RWPE2 (cell line): ENCODE results near the gene ACTL6A.
"Not testable (repeated sequence)": the region's sequence is repeated elsewhere in the genome, so short reads cannot be mapped to it uniquely, and the experiment has no call there.

Experiments used
- ATAC-seq: fragments of 200-7000 bp; cut with Tn5 transposase; 3 replicates; pipeline ENCODE4 v1.9.1; 2021; ENCODE audit warnings: low read depth
- DNase-seq: peaks from one replicate; pipeline ENCODE4 v3.0.0-alpha.2; 2020; ENCODE audit warnings: low spot score
- H3K27ac ChIP-seq: fragments of 450-650 bp; 2 replicates; pipeline ENCODE4 v1.5.1; 2017; ENCODE audit warnings: mild to moderate bottlenecking; ENCODE audit not compliant: poor library complexity, severe bottlenecking
- H3K27me3 ChIP-seq: fragments of 250-450 bp; sonication (Bioruptor Pico); 2 replicates; pipeline ENCODE4 v1.5.1; 2021; ENCODE audit warnings: mild to moderate bottlenecking, moderate library complexity; ENCODE audit not compliant: insufficient read depth, poor library complexity, severe bottlenecking
- H3K36me3 ChIP-seq: fragments of 250-450 bp; sonication (Bioruptor Pico); 2 replicates; pipeline ENCODE4 v1.5.1; 2020; ENCODE audit warnings: low read depth, mild to moderate bottlenecking, moderate library complexity
- H3K4me1 ChIP-seq: fragments of 250-450 bp; sonication (Bioruptor Pico); 2 replicates; pipeline ENCODE4 v1.5.1; 2021; ENCODE audit warnings: mild to moderate bottlenecking, moderate library complexity; ENCODE audit not compliant: insufficient read depth, poor library complexity, severe bottlenecking
- H3K4me3 ChIP-seq: fragments of 250-450 bp; sonication (Bioruptor Pico); 2 replicates; pipeline ENCODE4 v1.5.1; 2021; ENCODE audit warnings: mild to moderate bottlenecking, moderate library complexity; ENCODE audit not compliant: severe bottlenecking
- H3K9me3 ChIP-seq: fragments of 250-450 bp; sonication (Bioruptor Pico); 2 replicates; pipeline ENCODE4 v1.5.1; 2021; ENCODE audit warnings: mild to moderate bottlenecking, moderate library complexity; ENCODE audit not compliant: severe bottlenecking
- TF ChIP-seq, protein P1 (sequence below): fragments of 450-650 bp; IDR thresholded peaks from one replicate; pipeline ENCODE4 v1.5.1; 2017; ENCODE audit warnings: mild to moderate bottlenecking, moderate library complexity; ENCODE audit not compliant: poor library complexity, severe bottlenecking

ACTL6A gene

DNA sequence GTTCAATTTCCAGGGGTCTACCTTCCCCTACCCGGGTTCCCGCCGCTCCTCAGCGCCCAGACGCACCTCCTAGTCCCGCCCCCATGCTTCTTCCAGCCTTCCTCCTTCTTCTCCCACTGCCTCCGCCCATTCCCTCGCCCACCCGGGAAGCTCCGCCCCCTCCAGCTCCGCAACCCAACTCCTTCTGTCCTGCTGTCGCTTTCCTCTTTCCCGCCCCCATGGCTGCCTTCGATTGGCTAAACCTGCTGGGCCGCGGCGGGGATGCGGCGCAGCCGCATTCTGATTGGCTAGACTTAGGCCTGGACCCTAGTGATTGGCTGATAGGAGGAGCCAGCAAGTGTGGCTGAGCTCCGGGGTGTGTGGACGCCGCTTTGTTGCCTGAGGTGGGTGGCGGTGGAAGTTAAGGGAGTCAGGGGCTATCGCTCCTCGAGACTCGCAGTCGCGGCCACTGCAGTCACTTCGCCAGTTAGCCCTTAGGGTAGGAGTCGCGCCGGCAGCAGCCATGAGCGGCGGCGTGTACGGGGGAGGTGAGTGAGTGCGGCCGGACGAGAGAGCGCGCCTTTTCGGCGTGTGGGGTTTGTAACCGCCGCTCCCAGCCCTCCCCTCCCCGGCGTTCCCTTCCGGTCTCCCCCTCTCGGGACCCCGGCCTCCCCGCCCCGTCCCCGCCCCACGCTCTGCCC, at the start of gene ACTL6A:
ACTL6A (plus strand) TSS at position 336 of the 680 bp plus-strand sequence; CDS start at position 503, 167 bp downstream.
- Histone ChIP-seq H3K27me3 (peaks cover 4% of the 10 kb centered on the region), H3K36me3 (no peaks in the 10 kb centered on the region), H3K9me3 (no peaks in the 10 kb centered on the region), H3K4me1 (peaks cover 13% of the 10 kb centered on the region), H3K27ac (peak within 1 kb of the TSS; percentile 70), H3K4me3 (peak within 1 kb of the TSS; percentile 84)
- DNase-seq (peak; percentile 99), ATAC-seq (peak; percentile 93)
- TF ChIP-seq, protein P1, sequence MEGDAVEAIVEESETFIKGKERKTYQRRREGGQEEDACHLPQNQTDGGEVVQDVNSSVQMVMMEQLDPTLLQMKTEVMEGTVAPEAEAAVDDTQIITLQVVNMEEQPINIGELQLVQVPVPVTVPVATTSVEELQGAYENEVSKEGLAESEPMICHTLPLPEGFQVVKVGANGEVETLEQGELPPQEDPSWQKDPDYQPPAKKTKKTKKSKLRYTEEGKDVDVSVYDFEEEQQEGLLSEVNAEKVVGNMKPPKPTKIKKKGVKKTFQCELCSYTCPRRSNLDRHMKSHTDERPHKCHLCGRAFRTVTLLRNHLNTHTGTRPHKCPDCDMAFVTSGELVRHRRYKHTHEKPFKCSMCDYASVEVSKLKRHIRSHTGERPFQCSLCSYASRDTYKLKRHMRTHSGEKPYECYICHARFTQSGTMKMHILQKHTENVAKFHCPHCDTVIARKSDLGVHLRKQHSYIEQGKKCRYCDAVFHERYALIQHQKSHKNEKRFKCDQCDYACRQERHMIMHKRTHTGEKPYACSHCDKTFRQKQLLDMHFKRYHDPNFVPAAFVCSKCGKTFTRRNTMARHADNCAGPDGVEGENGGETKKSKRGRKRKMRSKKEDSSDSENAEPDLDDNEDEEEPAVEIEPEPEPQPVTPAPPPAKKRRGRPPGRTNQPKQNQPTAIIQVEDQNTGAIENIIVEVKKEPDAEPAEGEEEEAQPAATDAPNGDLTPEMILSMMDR = no peak

DNA sequence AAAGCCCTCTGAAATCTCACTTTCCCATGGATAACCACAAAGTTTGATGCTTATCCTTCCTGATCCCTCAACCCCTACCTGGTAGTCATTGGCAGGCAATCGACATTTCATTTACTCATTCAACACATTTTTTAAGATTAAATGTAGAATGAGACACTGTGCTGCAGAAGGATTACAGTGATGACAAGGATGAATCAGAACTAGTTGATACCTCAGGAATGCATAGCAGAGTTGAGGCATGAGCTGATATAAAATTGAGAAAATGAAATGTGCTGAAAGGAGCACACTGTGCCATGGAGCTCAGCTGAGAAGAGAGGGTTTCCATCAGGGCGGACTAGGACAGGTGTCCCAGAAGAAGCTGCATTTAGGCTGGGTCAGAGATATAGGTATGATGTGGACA, 48.9 kb upstream of the ACTL6A start:
- Histone ChIP-seq H3K4me3 (no peak overlapping the region), H3K27me3 (no peaks in the 10 kb centered on the region), H3K4me1 (no peaks in the 10 kb centered on the region), H3K27ac (no peak overlapping the region), H3K36me3 (no peaks in the 10 kb centered on the region), H3K9me3 (no peaks in the 10 kb centered on the region)
- TF ChIP-seq, protein P1 = no peak
- ATAC-seq (peak; percentile 33; the same call in 2 of the 3 replicates), DNase-seq (no peak)

DNA sequence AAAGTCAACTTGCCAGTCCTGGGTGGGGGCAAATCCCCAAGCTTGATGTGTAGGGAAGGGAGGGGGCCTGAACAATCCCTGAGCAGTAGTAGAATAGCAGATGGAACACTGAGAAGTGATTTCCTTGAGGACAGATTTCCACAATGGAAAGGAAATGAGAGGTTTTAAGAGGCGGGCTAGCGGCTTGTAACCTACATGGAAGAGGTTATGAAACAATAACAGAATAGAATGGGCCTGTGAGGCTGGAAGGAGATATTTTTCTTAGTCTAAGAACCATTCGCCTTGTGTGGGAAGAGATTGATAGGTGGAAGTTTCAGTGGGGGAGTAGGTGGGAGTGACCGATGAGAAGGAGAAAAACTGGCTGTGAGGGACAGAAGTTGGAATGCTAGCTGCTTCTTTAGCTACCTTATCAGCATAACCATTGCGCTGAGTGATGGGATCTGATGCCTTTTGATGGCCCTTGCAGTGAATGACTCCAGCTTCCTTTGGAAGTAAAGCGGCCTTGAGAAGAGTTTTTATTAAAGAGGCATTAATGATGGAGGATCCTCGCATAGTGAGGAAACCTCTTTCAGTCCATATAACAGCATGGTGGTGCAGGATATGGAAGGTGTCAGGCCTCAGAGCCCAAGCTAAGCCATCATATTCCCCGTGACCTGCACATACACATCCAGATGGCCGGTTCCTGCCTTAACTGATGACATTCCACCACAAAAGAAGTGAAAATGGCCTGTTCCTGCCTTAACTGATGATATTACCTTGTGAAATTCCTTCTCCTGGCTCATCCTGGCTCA, 46.1 kb upstream of the ACTL6A start:
- H3K27ac ChIP-seq, H3K9me3 ChIP-seq: not testable (repeated sequence)

DNA sequence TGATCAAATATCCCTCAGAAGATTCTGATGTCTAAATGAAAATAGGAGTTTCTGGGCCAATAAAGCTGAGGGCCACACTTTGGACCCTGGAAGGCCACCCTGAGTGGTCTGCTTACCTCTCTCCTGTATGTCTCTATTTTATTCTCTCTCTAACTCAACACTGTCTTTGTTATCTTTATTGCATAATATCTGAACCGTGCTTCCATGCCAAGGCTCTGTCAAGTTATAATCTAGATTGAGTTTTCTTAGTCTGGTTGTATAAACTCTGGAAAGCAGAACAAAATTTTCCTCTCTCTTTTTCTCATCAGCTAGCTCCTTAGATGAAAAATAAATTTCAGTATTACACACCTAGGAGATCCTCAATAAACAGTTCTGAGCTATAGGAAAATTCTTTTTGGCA, 36.2 kb upstream of the ACTL6A start:
- H3K4me1 ChIP-seq = peaks cover 3% of the 10 kb centered on the region
- TF ChIP-seq, protein P1 = no peak
- DNase-seq (no peak), ATAC-seq (no peak)
- no peaks in the 10 kb centered on the region for H3K9me3 ChIP-seq
- no peaks in the 10 kb centered on the region for H3K36me3 ChIP-seq
- no peak overlapping the region for H3K27ac ChIP-seq
- no peaks in the 10 kb centered on the region for H3K27me3 ChIP-seq
- H3K4me3 ChIP-seq = no peak overlapping the region

More for the DNA sequence above, 46.1 kb upstream of the ACTL6A start:
- H3K4me3 ChIP-seq, H3K27me3 ChIP-seq, DNase-seq, H3K4me1 ChIP-seq, H3K36me3 ChIP-seq, ATAC-seq: not testable (repeated sequence)

DNA sequence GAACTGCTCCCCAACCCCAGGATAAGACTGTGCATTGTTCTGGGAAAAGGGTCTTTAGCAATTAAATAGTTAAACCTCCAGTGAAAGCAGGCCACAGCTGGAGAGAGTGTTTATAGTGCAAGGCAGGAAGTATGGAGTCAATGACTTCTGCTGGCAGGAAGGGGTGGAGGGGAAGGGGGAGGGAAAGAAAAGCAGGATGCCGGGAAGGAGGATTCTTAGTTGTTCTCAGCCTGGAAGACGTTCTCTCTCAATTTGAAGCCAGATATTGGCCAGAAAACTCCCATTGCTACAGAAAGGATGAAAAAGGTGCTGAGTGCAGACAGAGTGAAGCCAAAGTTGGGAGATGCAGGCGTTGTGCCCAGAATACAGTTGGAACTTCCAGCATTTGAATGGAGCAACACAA, 35.7 kb upstream of the ACTL6A start:
- DNase-seq = no peak
- peaks cover 3% of the 10 kb centered on the region for H3K4me1 ChIP-seq
- H3K27me3 ChIP-seq = no peaks in the 10 kb centered on the region
- no peak overlapping the region for H3K27ac ChIP-seq
- H3K4me3 ChIP-seq = no peak overlapping the region
- TF ChIP-seq, protein P1 = no peak
- peak; percentile 66; the same call in 1 of the 3 replicates for ATAC-seq
- H3K9me3 ChIP-seq = no peaks in the 10 kb centered on the region
- H3K36me3 ChIP-seq = no peaks in the 10 kb centered on the region
